Thyroid gland (tissue), 4 donors: ENCODE results near the gene MID1.

Experiments used
- CTCF ChIP-seq, 6 experiments: fragments of 200-600 bp in 3 of 6; fragments of 450-650 bp in 3 of 6; sonication (generic) in 3 of 6; IDR thresholded peaks; one replicate each; pipeline ENCODE4 v1.5.1; 2016 to 2019; ENCODE audit warnings: antibody characterized with exemption in 6 of 6, mild to moderate bottlenecking in 2 of 6, inconsistent platforms in 1 of 6, moderate library complexity in 1 of 6
- POLR2A ChIP-seq, 2 donors: fragments of 450-650 bp; IDR thresholded peaks; one replicate each; pipeline ENCODE4 v1.6.1; 2017; ENCODE audit warnings: antibody characterized with exemption in 2 of 2, mild to moderate bottlenecking in 2 of 2, moderate library complexity in 1 of 2

GRCh38 chrX:10399043-10399741 lies 221.2 kb downstream of the MID1 start:
- TF ChIP-seq POLR2A (IDR thresholded peaks at IDR 0.05), result no peak
- TF ChIP-seq CTCF (IDR thresholded peaks at IDR 0.05), result no peak
